Measurements from ENCODE around the gene PACSIN3.

DNA sequence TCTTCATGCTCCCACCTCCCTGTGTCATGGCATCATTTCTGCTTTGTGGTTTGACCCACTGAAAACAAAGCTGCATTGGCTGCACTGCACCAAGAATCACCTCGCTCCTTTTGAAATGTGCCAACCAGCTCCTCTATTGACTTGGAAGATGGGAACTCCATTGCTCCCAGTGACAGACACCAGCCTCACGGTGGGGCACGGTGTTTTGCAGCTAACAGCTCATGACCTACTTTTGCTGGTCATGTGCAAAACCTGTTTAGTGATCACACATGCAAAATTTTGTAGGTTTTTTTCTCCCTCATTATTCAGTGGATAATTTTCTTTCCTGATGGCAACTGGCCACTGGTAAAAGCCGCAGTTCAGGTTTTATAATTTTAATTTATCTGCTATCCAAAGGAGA is 46.4 kb downstream of the PACSIN3 start:
- TF ChIP-seq, protein P1, sequence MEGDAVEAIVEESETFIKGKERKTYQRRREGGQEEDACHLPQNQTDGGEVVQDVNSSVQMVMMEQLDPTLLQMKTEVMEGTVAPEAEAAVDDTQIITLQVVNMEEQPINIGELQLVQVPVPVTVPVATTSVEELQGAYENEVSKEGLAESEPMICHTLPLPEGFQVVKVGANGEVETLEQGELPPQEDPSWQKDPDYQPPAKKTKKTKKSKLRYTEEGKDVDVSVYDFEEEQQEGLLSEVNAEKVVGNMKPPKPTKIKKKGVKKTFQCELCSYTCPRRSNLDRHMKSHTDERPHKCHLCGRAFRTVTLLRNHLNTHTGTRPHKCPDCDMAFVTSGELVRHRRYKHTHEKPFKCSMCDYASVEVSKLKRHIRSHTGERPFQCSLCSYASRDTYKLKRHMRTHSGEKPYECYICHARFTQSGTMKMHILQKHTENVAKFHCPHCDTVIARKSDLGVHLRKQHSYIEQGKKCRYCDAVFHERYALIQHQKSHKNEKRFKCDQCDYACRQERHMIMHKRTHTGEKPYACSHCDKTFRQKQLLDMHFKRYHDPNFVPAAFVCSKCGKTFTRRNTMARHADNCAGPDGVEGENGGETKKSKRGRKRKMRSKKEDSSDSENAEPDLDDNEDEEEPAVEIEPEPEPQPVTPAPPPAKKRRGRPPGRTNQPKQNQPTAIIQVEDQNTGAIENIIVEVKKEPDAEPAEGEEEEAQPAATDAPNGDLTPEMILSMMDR (IDR thresholded peaks at IDR 0.05), result no peak
- TF ChIP-seq POLR2A (IDR thresholded peaks at IDR 0.05), result no peak

Data from transverse colon (tissue), 3 donors.